GM18508 (cell line): ENCODE measurements around the gene ABTB2.

Experiments used
- ATAC-seq: cut with Tn5 transposase; IDR thresholded peaks from one replicate; pipeline ENCODE4 v1.9.1; 2021; ENCODE audit warnings: moderate number of reproducible peaks; ENCODE audit not compliant: insufficient read depth, unreplicated experiment

ABTB2 gene

DNA sequence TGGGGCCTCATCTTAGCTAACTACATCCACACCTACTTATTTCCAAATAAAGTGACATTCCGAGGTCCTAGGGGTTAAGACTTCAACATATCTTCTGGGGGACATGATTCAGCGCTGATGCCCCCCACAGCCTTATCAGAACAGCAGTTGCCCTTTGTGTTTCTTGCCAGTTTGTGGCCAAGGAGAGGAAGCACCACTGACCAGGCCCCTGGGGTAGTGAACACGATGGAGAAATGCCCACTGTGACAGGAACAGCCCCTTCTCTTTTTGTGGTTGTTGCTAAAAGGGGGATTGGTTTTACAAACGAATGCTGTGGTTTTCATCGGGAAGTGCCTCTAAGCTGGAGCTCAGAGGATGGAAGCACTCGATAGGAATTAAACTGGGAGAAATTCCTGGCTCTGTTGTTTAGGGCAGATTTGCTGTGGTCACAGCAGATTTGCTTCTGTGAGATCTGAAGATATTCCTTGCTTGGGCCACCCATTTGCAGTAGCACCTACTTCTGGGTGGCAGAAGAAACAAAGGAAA is 88.8 kb downstream of the ABTB2 start:
- ATAC-seq, result no peak

DNA sequence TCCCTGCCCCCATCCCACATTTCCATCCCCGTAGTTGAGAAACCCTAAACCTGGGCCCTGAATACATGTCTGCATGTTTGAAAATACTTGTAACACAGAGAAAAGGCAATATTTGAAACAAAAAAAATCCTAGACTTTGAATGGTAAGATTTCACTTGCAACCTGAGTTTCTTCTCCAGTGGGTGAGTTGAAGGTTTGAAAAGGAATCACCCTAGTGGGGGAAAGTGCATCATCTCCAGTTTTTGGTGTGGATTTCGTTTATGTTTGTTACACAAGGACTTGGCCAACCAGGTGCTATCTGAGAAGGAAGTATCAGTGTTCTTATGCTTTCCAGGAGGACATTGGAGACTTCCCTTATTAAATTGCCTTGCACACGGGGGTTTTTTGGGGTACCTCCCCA is 90.4 kb downstream of the ABTB2 start:
- ATAC-seq, result no peak

DNA sequence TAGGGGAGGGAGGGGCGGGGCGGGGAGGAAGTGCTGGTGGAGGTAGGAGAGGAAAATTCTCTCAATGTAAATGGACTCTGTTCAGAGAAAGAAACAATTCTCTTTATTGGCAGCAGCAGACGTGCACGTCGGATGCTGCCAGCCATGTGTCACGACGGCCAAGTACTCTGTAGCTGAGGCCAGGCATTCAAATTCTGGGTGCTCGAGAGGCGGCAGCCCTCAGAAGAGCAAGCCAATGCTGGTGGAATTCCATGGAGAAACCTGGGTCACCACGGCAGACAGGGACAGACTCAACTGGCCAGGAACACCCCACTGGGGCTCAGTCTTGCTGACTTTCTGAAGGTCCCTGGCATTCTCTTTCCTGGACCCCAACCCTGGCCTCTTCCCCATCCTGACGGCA is 90.8 kb downstream of the ABTB2 start:
- no peak for ATAC-seq

DNA sequence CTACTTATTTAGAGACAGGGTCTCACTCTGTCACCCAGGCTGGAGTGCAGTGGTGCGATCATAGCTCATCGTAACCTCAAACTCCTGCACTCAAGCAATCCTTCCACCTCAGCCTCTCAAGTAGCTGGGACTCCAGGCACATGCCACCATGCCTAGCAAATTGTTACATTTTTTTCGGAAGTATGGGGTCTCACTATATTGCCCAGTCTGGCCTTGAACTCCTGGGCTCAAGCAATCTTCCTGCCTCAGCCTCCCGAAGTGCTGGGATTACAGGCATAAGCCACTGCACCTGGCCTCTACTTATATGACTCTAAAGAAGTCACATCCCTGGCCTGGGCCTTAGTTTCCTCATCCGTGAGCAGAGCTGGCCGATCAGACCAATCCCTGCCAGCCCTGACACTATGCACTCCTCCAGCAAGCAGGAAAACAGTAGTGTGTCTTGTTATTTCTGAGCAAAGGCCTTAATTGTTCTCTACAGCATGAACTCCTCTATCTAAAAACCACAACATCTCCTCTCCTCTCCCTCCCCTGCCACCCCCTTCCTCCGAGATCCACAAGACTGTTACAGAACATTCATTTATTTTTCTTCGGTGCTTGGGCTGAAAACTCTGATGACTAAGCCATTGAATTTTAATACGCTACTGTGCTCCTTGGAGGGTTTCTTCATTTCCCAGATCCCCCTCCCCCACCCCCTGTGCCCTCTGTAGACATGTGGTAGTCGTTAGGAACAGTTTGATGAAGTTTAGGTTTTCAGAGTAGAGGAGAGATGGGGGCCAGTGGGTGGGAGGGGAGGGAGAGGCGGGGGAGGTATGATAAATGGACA is 91.5 kb downstream of the ABTB2 start:
- no peak for ATAC-seq

- ATAC-seq, result no peak
Measured at GRCh38 chr11:34264303-34265110, 93.3 kb downstream of the ABTB2 start.

GRCh38 chr11:34263441-34264091 is 94.2 kb downstream of the ABTB2 start:
- no peak for ATAC-seq

DNA sequence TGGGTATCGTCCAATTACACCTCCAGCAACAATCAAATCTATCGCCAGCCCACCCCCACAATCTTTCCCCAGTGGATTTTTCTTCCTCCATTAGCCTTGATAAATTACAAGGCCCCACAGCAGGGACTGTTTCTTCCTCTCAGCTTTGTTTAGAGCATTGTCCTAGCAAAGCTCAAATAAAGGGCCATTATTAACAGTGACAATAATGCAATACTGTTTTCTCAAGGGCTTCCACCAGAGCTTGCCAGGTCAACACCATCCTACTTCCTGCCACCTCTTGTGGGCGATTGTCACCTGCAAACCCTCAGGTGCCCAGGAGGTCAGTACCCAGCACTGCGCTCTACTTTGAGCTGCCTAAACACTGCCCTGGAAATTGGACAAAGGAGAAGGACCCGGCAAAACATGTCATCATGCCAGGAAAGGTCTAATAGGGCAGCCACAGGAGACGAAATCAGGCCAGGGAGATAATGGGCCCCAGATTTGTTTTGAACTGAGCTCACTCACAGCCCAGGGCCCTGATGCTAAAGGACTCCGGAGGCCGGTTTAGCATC is 95.2 kb downstream of the ABTB2 start:
- no peak for ATAC-seq

DNA sequence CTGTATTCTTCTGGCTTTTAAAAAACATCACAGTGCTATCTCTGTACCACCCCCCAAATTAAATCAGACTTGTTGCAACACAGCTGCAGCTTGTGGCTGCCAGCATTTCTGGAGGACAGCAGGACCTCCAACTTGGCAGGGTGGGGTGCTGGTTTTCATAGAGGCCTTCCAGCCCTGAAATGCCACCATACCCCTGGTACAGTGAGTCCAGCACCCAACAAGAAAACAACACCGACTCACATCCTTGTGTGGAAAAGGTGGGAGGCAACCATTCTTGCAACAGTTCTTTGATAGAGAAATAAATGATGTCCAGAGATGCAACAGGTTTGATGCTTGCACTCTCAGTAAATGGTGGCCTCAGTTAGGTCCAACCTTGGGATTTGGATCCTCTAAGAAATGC is 96.0 kb downstream of the ABTB2 start:
- ATAC-seq, result no peak

DNA sequence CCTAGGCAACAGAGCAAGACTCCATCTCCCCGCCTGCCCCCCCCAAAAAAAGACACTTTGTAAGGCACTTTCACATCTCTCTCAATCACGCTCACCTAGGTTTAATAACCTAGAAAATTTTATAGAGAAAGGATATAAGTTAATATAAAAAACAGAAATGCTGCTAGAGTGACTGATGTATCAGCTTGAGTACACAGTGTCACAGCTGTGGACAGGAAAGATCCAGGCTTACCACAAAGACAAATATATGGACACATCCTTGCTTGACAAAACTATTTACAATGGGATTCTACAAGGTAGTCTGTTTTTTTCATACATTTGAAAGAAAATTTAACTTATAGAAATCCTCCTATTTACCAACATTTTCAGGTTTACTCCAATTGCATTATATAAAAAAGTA is 96.7 kb downstream of the ABTB2 start:
- no peak for ATAC-seq

DNA sequence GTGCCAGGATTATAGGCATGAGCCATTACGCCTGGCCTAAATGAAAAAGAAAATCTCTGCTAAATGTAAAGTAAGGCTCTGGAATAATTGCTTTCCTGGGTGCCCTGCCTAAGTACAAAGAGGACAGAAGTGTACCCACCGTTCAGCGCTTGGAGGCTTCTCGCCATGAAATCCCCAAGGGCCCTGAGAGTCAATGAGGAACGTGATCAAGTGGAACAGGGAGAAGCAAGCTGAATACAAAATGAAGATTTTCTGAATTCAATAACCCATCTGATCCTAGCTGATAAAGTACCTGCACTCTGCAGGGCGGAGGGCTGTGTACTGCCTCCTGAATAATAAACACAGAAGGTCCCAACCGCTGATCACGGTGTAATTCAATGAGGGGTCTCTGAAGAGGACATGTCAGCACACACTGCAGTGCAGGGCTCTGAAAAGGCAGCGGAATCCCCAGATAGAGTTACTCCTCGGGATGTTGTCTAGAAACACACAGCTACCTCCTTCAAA is 97.7 kb downstream of the ABTB2 start:
- no peak for ATAC-seq

GRCh38 chr11:34259087-34259486 is 98.7 kb downstream of the ABTB2 start:
- ATAC-seq, result no peak

- ATAC-seq, result no peak
Measured at GRCh38 chr11:34256626-34257025, 101.2 kb downstream of the ABTB2 start.

DNA sequence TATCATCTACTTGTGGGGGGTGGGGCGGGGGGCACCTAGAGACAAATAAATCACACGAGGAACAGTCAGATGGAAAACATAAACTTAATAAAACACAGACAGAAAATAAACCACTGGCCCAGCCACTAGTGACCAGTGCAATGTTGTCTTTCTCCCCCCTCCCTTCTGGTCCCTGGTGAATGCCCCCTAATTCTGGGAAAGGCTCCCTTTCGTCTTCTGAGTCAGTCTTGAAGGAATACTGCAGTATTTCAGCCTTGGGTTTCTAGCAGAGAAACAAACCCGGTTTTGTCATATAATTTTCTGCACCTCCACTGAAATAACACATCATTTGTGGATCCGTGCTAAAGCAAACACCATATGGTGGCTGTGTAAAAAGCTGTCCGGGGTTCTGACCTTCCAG is 101.7 kb downstream of the ABTB2 start:
- ATAC-seq, result no peak

DNA sequence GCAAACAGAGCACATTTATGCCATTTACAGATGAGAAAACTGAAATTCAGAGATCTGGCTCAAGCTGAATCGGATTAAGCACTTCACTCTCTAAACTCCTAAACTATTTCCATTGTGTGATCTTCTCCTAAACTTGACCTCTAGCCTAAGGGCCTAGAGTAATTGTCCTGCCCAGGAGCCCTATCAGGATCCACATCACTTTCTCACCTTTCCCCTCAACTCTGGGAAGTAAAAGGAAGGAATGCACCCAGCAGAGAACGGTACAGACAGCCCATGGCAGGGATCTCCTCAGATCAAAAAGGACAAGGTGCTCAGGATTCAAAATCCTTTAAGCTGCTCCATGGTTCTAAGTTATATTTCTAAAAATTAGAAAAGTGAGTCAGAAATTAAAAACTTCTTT is 102.7 kb downstream of the ABTB2 start:
- no peak for ATAC-seq

- ATAC-seq, result no peak
Measured at GRCh38 chr11:34254011-34254410, 103.8 kb downstream of the ABTB2 start.

- no peak for ATAC-seq
Measured at GRCh38 chr11:34252651-34253050, 105.2 kb downstream of the ABTB2 start.

- ATAC-seq, result no peak
Measured at GRCh38 chr11:34252015-34252414, 105.8 kb downstream of the ABTB2 start.

DNA sequence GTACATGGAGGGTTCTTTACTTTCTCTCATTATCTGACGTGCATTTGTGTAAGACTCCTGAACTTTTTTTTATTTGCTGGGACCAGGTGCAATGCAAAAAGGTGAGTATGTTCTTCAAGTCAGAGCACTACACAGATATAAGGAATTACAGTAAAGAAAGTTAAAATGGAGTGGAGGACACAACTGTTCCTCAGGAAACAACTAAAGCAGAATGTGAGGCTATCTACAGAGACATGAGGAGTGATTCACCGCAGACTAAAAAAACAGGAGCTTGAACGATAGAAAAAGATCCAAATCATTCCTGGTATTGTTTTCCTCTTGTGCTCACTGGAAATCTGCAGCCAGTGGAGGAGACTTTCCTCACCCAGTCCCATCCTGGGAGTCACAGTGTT is 106.2 kb downstream of the ABTB2 start:
- ATAC-seq, result no peak

GRCh38 chr11:34250732-34251588 is 106.8 kb downstream of the ABTB2 start:
- peak; percentile 69 for ATAC-seq

GRCh38 chr11:34250211-34250610 is 107.6 kb downstream of the ABTB2 start:
- no peak for ATAC-seq
